GM12891 (cell line): ENCODE results near the gene SLC9A5.

Experiments used
- POLR2A ChIP-seq: IDR thresholded peaks from 2 replicates; pipeline ENCODE4 v1.6.1; 2011; ENCODE audit warnings: low read depth, low read length, control low read depth
- POLR2AphosphoS5 ChIP-seq: IDR thresholded peaks from 2 replicates; pipeline ENCODE4 v1.6.1; 2011; ENCODE audit warnings: low read depth, low read length, control low read depth
- POU2F2 ChIP-seq: IDR thresholded peaks from 2 replicates; pipeline ENCODE4 v1.6.1; 2011; ENCODE audit warnings: low read depth, mild to moderate bottlenecking, control low read depth, low read length, moderate library complexity
- SPI1 ChIP-seq: IDR thresholded peaks from 2 replicates; pipeline ENCODE4 v1.6.1; 2011; ENCODE audit warnings: low read depth, low read length, control low read depth
- TAF1 ChIP-seq: IDR thresholded peaks from 2 replicates; pipeline ENCODE4 v1.6.1; 2011; ENCODE audit warnings: low read depth, low read length, control low read depth

DNA sequence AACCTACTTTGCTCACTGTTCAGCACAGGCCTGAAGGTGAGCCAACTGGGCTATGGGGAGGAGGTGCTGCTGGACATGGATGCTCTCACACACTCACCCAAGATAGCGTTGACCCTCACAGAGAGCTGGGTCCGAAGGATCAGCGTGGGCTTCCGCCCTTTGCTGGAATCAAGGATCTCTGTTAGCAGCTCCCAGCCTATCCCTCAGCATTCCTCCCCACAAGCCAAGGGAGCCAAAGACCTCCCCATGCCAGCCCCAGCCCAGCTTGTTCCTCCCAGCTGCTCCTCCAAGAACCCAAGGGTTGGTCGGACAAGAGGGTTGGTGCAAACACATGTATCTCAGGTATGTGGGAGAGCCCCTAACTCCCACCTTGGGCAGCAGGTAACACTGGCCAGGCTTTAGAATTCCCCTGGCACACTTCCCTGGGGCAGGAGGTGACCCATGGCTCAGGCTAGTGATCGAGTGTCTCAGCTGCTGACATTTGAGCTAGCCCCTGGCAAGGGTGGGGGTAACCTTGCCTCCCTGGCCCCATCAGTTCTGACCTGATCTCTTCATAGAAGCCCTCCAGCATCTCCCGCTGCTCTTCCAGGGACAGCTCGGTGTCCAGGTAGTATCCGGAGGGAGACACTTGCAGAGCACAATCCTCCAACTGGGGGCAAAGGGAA, 9.8 kb upstream of the SLC9A5 start:
- TF ChIP-seq POLR2A (no peak), POLR2AphosphoS5 (no peak), SPI1 (no peak), TAF1 (no peak), POU2F2 (no peak)
